ENCODE results near the gene ERC2.

The ERC2 gene

GRCh38 chr3:55934771-55935170, 533.5 kb downstream of the ERC2 start:
- no peak overlapping the region for H3K4me3 ChIP-seq (ENCODE audit: low read length, poor library complexity, severe bottlenecking)
- H2AFZ ChIP-seq (ENCODE audit: low read length) = no peak overlapping the region
- no peaks in the 10 kb centered on the region for H3K79me2 ChIP-seq (ENCODE audit: insufficient read depth, low read length)
- no peaks in the 10 kb centered on the region for H3K36me3 ChIP-seq (ENCODE audit: insufficient read depth, low read length)
- H3F3A ChIP-seq (ENCODE audit: low read depth) = no peaks in the 10 kb centered on the region
- H3K9me3 ChIP-seq (ENCODE audit: insufficient read depth, low read depth, low read length) = no peaks in the 10 kb centered on the region
- no peak for TF ChIP-seq EZH2phosphoT487 (IDR thresholded peaks at IDR 0.05; ENCODE audit: borderline replicate concordance)
- TF ChIP-seq CTCF (conservative IDR thresholded peaks at IDR 0.05; ENCODE audit: low read length) = no peak
- no peaks in the 10 kb centered on the region for H3K27me3 ChIP-seq (ENCODE audit: insufficient read depth, low read length, poor library complexity, severe bottlenecking)
- no peaks in the 10 kb centered on the region for H3K4me1 ChIP-seq (ENCODE audit: insufficient read depth, low read length, poor library complexity, severe bottlenecking)
- H3K9ac ChIP-seq (ENCODE audit: low read depth, low read length, poor library complexity, severe bottlenecking) = no peak overlapping the region
- H4K20me1 ChIP-seq (ENCODE audit: insufficient read depth, low read length, poor library complexity, severe bottlenecking) = no peaks in the 10 kb centered on the region
- no peak overlapping the region for H3K4me2 ChIP-seq (ENCODE audit: low read depth, low read length, poor library complexity, severe bottlenecking)
- H3K9me2 ChIP-seq (replicated peaks; ENCODE audit: low read depth, low read length) = no peaks in the 10 kb centered on the region

GRCh38 chr3:55929154-55929869, 539.0 kb downstream of the ERC2 start:
- no peak overlapping the region for H3K4me2 ChIP-seq (ENCODE audit: low read depth, low read length, poor library complexity, severe bottlenecking)
- H3K27me3 ChIP-seq (ENCODE audit: insufficient read depth, low read length, poor library complexity, severe bottlenecking) = no peaks in the 10 kb centered on the region
- H3K9me3 ChIP-seq (ENCODE audit: insufficient read depth, low read depth, low read length) = no peaks in the 10 kb centered on the region
- H3K9ac ChIP-seq (ENCODE audit: low read depth, low read length, poor library complexity, severe bottlenecking) = no peak overlapping the region
- H3F3A ChIP-seq (ENCODE audit: low read depth) = no peaks in the 10 kb centered on the region
- no peaks in the 10 kb centered on the region for H4K20me1 ChIP-seq (ENCODE audit: insufficient read depth, low read length, poor library complexity, severe bottlenecking)
- no peaks in the 10 kb centered on the region for H3K79me2 ChIP-seq (ENCODE audit: insufficient read depth, low read length)
- H3K9me2 ChIP-seq (replicated peaks; ENCODE audit: low read depth, low read length) = no peaks in the 10 kb centered on the region
- H3K36me3 ChIP-seq (ENCODE audit: insufficient read depth, low read length) = no peaks in the 10 kb centered on the region
- no peak overlapping the region for H3K4me3 ChIP-seq (ENCODE audit: low read length, poor library complexity, severe bottlenecking)
- no peak overlapping the region for H2AFZ ChIP-seq (ENCODE audit: low read length)
- no peaks in the 10 kb centered on the region for H3K4me1 ChIP-seq (ENCODE audit: insufficient read depth, low read length, poor library complexity, severe bottlenecking)
- TF ChIP-seq CTCF (conservative IDR thresholded peaks at IDR 0.05; ENCODE audit: low read length) (no peak), EZH2phosphoT487 (IDR thresholded peaks at IDR 0.05; ENCODE audit: borderline replicate concordance) (no peak)

GRCh38 chr3:55923626-55924025, 544.6 kb downstream of the ERC2 start:
- no peaks in the 10 kb centered on the region for H4K20me1 ChIP-seq (ENCODE audit: insufficient read depth, low read length, poor library complexity, severe bottlenecking)
- peaks cover 8% of the 10 kb centered on the region for H3K4me1 ChIP-seq (ENCODE audit: insufficient read depth, low read length, poor library complexity, severe bottlenecking)
- no peaks in the 10 kb centered on the region for H3K27me3 ChIP-seq (ENCODE audit: insufficient read depth, low read length, poor library complexity, severe bottlenecking)
- no peaks in the 10 kb centered on the region for H3K9me2 ChIP-seq (replicated peaks; ENCODE audit: low read depth, low read length)
- H3F3A ChIP-seq (ENCODE audit: low read depth) = no peaks in the 10 kb centered on the region
- H3K36me3 ChIP-seq (ENCODE audit: insufficient read depth, low read length) = no peaks in the 10 kb centered on the region
- H3K79me2 ChIP-seq (ENCODE audit: insufficient read depth, low read length) = no peaks in the 10 kb centered on the region
- H3K9me3 ChIP-seq (ENCODE audit: insufficient read depth, low read depth, low read length) = no peaks in the 10 kb centered on the region
- H2AFZ ChIP-seq (ENCODE audit: low read length) = no peak overlapping the region
- no peak overlapping the region for H3K4me3 ChIP-seq (ENCODE audit: low read length, poor library complexity, severe bottlenecking)
- TF ChIP-seq EZH2phosphoT487 (IDR thresholded peaks at IDR 0.05; ENCODE audit: borderline replicate concordance) (no peak), CTCF (conservative IDR thresholded peaks at IDR 0.05; ENCODE audit: low read length) (no peak)
- H3K9ac ChIP-seq (ENCODE audit: low read depth, low read length, poor library complexity, severe bottlenecking) = no peak overlapping the region
- no peak overlapping the region for H3K4me2 ChIP-seq (ENCODE audit: low read depth, low read length, poor library complexity, severe bottlenecking)
